GM18519 (cell line): Measurements from ENCODE around the gene UBC.
A peak's percentile ranks its signal among the peaks of the same experiment; 100 is the strongest.
"Not testable (repeated sequence)": the region's sequence is repeated elsewhere in the genome, so short reads cannot be mapped to it uniquely, and the experiment has no call there.

ENCODE experiments used
- ATAC-seq: cut with Tn5 transposase; IDR thresholded peaks from one replicate; pipeline ENCODE4 v1.9.1; 2021; ENCODE audit warnings: mild to moderate bottlenecking, moderate library complexity; ENCODE audit not compliant: unreplicated experiment, low FRiP score

Gene UBC

DNA sequence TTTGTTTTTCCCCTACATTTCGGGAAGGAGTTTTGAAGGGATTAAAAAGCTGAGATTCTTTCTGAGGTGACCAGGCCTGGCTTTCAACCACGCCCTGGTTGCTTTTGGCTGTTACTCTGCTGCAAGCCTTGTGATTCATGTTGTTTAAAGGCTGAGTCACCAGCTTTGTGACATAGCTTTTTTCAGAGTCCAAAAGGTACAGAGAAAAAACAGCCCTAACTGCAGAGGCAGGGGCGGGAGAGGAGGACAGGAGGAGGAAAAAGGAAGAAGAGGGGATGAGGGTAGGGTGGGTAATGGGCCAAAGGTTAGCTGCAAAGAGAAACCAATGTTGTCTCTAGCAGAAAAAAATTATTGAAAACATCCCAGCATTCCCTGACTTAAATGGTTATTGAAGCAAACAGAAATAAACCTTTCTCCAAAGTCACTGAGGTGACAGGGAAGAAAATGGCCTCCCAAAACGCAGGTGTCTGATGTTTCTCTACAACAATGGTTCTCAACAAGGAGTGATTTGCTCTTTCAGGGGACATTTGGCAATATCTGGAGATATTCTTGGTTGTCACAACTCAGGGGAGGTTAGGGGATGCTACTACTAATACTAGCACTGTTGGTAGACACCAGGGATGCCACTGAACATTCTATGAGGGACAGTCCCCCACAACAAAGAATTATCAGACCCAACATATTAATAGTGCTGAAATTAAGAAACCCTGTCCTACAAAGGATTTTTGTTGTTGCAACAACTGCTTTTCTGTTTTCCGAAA lies 2.1 kb upstream of the UBC start:
- ATAC-seq, result no peak

DNA sequence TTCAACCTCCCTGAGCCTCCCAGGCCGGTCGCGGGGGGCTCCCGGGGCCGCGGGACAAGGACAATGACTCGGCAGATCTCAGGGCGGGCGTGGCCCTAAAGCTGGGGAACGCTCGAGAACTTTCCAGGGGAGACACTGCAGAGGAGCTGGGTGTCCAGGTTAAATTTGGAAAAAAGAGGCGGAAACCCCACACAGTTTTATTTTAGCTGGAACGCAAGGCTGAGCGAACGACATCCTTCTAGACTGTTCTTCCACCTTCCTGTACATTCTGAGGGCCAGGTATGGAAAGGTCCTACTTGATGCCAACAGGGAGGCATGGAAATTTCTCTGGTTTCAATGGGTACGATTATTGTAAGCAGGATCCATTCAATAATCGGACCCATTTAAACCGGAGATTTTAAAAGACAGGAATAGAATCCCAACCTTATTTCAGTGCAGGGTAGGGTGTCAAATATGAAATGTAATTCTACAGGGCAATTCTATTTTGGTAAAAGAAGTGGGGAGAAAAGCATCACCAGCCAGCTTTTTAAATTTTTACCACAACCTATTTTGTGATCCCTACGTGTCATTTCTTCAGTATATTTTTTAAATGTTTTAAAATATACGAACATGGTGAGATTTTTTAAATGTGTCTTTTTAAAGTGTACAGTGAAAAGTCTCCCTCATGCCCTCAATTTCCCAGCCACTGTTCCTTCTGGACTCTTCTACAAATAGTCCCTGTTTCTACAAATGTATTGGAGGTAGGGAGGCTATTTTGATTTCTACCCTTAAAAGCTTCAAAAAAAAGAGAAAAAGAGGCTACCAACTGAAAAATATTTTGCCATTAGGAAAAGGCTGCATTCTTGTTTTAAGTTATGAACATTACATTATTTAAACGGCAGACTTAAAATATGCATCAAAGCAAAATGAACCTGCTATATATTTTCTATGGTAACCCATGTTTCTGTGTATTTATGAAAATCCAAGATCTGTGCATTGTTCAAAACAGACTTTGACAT lies 1.1 kb upstream of the UBC start:
- no peak for ATAC-seq

DNA sequence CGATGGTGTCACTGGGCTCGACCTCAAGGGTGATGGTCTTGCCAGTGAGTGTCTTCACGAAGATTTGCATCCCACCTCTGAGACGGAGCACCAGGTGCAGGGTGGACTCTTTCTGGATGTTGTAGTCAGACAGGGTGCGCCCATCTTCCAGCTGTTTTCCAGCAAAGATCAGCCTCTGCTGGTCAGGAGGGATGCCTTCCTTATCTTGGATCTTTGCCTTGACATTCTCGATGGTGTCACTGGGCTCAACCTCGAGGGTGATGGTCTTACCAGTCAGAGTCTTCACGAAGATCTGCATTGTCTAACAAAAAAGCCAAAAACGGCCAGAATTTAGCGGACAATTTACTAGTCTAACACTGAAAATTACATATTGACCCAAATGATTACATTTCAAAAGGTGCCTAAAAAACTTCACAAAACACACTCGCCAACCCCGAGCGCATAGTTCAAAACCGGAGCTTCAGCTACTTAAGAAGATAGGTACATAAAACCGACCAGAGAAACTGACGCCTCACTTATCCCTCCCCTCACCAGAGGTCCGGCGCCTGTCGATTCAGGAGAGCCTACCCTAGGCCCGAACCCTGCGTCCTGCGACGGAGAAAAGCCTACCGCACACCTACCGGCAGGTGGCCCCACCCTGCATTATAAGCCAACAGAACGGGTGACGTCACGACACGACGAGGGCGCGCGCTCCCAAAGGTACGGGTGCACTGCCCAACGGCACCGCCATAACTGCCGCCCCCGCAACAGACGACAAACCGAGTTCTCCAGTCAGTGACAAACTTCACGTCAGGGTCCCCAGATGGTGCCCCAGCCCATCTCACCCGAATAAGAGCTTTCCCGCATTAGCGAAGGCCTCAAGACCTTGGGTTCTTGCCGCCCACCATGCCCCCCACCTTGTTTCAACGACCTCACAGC lies 717 bp downstream of the UBC start:
- peak; percentile 20 for ATAC-seq

DNA sequence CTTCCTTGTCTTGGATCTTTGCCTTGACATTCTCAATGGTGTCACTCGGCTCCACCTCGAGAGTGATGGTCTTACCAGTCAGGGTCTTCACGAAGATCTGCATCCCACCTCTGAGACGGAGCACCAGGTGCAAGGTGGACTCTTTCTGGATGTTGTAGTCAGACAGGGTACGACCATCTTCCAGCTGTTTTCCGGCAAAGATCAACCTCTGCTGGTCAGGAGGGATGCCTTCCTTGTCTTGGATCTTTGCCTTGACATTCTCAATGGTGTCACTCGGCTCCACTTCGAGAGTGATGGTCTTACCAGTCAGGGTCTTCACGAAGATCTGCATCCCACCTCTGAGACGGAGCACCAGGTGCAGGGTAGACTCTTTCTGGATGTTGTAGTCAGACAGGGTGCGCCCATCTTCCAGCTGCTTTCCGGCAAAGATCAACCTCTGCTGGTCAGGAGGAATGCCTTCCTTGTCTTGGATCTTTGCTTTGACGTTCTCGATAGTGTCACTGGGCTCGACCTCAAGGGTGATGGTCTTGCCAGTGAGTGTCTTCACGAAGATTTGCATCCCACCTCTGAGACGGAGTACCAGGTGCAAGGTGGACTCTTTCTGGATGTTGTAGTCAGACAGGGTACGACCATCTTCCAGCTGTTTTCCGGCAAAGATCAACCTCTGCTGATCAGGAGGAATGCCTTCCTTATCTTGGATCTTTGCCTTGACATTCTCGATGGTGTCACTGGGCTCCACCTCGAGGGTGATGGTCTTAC lies 1.7 kb downstream of the UBC start:
- not testable (repeated sequence) for ATAC-seq

DNA sequence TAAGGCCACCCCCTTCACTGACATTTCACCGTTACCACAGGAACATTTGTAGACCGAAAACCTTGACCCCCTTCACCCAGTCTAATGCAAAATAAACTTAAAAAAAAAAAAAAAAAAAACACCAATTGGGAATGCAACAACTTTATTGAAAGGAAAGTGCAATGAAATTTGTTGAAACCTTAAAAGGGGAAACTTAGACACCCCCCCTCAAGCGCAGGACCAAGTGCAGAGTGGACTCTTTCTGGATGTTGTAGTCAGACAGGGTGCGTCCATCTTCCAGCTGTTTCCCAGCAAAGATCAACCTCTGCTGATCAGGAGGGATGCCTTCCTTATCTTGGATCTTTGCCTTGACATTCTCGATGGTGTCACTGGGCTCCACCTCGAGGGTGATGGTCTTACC lies 2.9 kb downstream of the UBC start:
- ATAC-seq, result not testable (repeated sequence)

DNA sequence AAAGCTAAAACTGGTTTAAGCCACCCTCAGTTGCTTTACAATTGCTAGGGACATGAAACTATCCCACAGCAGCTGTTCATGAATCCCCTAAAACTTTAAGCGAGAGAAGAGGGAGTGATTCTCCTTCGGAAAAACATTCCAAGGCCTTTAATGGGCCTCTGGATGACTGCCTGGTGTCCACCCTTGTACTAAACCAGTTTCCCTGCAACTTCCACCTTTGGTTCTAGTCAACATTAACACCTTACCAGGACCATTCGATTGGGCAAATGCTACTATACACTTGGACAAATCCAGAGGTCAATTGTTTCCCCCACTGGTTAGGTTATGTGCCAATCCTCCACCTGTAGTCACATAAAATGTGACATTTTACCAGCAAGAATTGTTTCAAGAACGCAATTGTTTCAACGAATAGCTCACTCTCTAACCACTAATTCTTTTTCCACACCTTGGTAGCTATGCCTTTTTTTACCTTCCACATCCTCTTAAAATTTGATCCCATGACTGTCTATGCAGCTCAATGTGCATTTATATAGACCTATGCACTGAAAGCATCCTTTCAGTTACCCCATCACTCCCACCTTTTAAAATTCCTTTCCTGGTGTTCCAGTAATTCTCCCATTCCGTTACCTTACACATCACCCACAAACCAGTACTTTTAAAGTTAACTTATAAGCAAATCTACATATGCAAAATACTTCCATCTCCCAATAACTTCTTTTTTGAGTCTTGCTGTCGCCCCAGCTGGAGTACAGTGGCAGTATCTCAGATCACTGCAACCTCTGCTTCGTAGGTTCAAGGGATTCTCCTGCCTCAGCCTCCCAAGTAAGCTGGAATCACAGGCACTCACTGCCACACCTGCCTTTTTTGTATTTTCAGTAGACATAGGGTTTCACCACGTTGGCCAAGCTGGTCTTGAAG lies 3.6 kb downstream of the UBC start:
- no peak for ATAC-seq

DNA sequence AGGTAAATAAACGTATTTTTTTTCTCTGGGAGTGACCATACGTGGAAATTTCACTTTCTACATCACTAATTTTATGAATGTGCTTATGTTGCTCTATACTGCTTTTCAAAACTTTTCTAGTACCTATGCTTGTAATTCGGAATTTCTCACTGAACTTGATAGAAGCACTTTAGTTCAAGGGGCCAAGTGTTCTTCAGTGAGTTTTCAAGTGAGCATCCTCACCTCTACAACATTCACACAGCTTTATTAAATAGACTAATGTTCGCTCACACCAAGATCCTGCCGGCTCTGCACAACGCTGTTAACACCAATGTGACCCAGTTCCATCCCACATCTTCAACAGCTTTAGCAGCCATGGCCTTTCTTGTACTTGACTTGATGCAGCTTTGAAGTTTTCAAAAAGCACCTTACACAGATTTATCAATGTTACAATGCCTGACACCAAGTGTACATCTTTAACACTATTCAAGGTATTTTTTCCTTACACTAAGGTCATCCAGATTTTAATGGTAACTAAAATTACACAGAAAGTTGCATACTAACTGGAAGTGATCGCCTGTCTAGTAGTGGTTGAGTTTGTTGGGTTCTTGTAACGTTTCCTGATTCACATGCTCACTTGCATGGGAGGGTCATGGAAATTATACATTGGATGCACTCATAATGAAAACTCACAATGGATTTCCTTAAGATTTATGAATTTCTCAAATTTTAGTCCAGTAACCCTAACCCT lies 4.5 kb downstream of the UBC start:
- no peak for ATAC-seq

DNA sequence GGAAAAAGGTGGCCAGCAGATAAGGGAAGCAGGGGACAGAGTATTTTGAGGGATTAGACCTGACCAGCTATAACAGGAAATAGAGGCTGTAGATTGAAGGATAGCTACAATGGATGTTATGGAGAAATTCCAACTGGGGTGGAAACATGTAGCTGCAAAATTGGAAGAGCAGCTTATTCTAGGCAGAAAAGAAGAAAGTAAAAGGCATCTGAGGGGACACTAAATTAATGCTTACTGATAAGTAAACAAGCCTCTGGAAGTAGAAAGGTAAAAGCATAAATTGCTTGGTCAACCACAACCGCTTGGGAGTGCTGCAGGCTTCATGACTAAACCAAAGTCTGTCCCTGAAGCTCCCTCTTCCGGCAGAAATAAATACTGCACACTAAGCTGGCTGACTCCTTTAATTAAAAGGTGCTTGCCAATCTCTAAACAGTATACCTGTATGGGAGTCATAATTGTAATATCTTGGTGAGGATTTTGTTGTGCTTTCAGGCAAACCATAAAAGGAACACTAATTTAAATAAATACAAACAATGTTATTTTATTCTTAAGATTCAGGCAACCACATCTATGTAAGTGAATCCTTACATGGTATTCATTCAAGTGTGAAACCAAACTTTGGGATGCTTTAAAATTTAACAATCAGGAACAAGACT lies 7.7 kb downstream of the UBC start:
- ATAC-seq, result peak; percentile 55

DNA sequence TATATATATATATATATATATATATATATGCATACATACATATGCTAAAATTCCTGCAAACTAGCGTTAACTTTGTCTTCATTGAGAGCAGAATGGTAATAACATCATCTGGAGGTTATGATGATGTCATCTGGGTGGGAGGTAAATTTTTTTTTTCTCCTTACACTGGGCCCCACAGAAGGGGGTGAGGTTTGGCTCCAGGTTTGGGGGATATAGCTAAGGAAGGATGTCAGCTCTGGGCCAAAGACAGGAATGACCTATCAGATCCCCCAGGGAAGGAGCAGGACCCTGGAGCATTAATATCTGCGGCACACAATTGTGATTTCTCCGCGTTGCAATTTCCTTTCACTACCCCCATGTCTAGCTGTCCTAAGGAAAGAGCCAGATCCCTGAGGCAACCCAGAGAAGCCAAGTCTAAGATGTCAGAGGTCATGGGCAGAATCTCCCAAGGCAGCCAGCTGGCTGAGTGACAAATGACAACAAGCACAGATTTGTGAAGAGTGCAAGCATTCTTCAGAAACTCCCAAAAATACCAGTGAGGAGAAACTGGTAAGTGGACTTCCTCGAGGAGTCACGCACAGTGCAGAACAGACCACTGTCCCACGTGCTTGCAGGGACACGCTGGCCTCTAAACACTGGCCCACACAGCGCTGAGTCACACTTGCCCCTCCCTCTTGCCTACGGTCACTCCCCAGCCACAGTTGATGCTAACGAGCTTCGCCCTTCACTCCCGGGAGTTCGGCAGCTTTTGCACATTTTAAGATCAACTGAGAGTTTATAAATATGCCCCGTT lies 9.9 kb downstream of the UBC start:
- no peak for ATAC-seq

DNA sequence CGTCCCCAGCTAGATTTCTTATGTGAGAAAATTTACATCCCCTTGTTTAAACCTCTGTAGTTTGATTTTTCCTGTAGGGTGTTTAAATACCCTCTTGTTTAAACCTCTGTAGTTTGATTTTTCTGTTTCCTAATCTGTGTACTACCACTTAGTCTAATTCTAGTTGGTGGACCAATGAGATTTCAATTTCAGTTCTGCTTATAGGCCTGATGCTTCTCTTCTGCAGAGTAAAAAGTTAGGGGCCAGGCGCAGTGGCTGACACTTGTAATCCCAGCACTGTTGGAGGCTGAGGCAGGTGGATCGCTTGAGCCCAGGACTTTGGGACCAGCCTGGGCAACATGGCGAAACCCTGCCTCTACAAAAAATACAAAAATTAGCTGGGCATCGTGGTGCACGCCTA lies 11.5 kb downstream of the UBC start:
- ATAC-seq, result peak; percentile 47

DNA sequence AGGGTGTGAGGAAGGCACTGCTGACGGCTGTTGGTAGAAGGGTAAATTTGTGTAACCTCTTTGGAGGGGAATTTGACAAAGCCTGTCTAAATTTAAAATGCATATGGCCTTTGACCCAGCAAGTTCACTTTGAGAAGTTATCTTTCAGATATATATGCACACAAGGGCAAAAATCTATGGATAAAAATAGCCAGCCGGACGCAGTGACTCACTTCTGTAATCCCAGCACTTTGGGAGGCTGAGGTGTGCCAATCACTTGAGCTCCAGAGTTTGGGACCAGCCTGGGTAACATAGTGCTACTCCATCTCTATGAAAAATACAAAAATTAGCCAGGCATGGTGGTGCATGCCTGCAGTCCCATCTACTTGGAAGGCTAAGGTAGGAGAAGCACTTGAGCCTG lies 13.4 kb downstream of the UBC start:
- ATAC-seq, result no peak

DNA sequence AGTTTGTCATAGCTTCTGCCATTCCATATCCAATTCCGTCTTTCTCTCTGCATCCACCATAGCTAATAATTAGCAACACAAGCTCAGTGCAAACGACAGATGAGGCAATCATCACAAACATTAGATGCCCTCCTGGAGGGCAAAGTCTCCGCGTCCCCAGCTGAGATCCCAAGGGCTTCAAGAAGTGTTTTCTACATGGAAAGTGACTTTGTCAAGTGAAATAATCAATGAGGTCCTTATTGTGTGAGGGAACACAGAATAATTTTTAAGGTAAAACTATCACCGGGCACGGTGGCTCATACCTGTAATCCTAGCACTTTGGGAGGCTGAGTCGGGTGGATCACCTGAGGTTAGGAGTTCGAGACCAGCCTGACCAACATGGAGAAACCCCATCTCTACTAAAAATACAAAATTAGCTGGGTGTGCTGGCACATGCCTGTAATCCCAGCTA lies 14.1 kb downstream of the UBC start:
- ATAC-seq, result not testable (repeated sequence)

DNA sequence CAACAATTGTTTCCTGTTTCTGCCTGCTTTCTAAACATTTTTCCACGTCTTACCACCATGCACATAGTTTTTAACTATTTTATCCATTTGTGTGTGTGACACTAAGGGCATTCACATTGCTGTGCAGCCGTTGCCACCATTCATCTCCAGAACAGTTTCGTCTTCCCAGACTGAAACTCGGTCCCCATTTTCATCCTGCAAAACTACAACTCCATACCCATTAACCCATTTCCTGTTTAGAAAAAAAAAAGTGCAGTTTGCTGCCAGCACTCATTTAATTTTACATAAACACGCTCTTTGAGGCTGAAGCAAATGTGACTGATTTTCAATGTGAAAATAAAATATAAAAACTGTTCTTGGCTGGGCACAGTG lies 15.5 kb downstream of the UBC start:
- no peak for ATAC-seq

DNA sequence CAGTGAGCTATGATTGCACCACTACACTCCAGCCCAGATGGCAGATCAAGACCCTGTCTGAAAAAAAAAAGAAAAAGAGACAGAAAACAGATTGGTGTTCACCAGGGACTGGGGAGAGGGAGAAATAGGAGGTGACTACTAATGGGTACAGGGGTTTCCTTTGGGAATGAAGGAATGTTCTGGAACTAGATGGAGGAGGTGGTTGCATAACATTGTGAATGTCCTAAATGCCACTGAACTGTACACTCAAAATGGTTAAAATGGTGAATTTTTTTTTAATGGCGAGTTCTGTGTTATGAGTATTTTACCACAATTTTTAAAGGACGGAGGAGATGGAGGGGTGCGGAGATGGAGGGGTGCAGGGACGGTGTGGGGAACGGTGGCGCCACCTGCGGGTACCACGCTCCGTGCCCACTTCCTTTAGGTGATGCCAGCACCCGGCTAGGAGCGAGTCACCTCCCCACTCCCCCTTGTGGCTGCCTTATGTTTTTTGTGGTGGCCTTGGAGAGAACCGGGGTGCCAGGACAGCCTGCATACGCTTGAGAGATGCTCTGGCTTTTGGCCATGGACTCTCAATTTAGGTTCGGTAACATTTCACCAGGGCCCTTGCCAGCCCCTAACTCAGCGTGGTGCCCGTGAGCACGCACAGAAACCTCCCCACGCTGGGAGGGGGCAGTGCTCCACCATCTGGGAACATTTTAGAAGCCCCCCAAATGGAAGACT lies 16.1 kb downstream of the UBC start:
- no peak for ATAC-seq

DNA sequence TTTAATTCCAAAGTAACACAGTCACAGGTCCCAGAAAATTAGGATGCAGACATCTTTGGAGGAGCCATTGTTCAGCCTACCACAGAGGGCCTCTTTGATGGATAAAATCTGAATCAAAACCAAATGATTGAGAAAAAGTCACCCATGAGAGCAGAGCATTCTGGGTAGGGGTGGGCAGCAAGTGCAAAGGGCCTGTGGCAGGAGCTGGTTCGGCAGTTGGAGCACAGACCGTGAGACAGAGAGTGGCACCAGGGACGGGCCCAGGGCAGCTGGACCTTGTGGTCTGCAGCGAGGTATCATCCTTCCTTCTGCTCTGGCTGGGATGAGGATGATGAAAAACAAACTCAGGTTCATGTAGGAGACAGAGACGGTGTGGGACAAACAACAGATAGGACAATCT lies 18.0 kb downstream of the UBC start:
- no peak for ATAC-seq
